CD8-positive, alpha-beta T cell (primary cell): ENCODE data around the gene PRAMEF14. TPM values are rescaled to one million over a fixed set of nuclear protein-coding genes. Genes with fewer than 3 reads are reported as not detected.

Source experiments
- total RNA-seq, 46 experiments: library from RNA in 2 of 46; stranded (reverse) in 2 of 46; gene quantifications; one replicate each; pipeline ENCODE4 v1.2.3 and lab custom pipeline; 2021 to 2026

The PRAMEF14 gene
- total RNA-seq, 2 experiments from 2014 or later, result not detected

Other genes starting within 250 kb of the PRAMEF14 start
- gene HNRNPCL2, start 230.3 kb downstream of the PRAMEF14 start, total RNA-seq, result not detected
- gene PRAMEF26, start 191.1 kb downstream of the PRAMEF14 start, total RNA-seq, result not detected
- gene HNRNPCL4, start 181.5 kb downstream of the PRAMEF14 start, total RNA-seq, result not detected
- gene PRAMEF9, start 175.3 kb downstream of the PRAMEF14 start, total RNA-seq, result not detected
- gene PRAMEF13, start 145.7 kb downstream of the PRAMEF14 start, total RNA-seq, result not detected
- not detected for gene PRAMEF18, start 121.0 kb downstream of the PRAMEF14 start, total RNA-seq
- not detected for gene PRAMEF5, start 92.9 kb downstream of the PRAMEF14 start, total RNA-seq
- not detected for gene PRAMEF8, start 62.0 kb downstream of the PRAMEF14 start, total RNA-seq
- gene PRAMEF33, start 43.6 kb downstream of the PRAMEF14 start, total RNA-seq, result not detected
- gene PRAMEF15, start 31.6 kb downstream of the PRAMEF14 start, total RNA-seq, result not detected
- gene PRAMEF19, start 24.8 kb upstream of the PRAMEF14 start, total RNA-seq, result not detected
- gene PRAMEF17, start 42.5 kb upstream of the PRAMEF14 start, total RNA-seq, result not detected
- not detected for gene PRAMEF20, start 63.3 kb upstream of the PRAMEF14 start, total RNA-seq
- not detected for gene LRRC38, start 166.9 kb upstream of the PRAMEF14 start, total RNA-seq
- not detected for gene PDPN, start 236.7 kb upstream of the PRAMEF14 start, total RNA-seq